ENCODE measurements around the gene KCNQ1OT1.

The KCNQ1OT1 gene

GRCh38 chr11:2559527-2560311, 140.1 kb downstream of the KCNQ1OT1 start:
- no peak for DNase-seq (ENCODE audit: low read depth, low spot score)

- no peak for DNase-seq (ENCODE audit: low read depth, low spot score)
Observed at GRCh38 chr11:2558861-2559526, 140.8 kb downstream of the KCNQ1OT1 start.

GRCh38 chr11:2558397-2558796, 141.4 kb downstream of the KCNQ1OT1 start:
- no peak for DNase-seq (ENCODE audit: low read depth, low spot score)
